OCI-LY1 (cell line): Measurements from ENCODE around the gene RNU6-9.

ENCODE experiments used
- H2AFZ ChIP-seq: fragments of 200-600 bp; sonication (generic), shearing (Covaris generic); 2 replicates; pipeline ENCODE4 v1.6.0; 2014; ENCODE audit warnings: antibody characterized with exemption, mild to moderate bottlenecking, low read length
- H3F3A ChIP-seq: fragments of 200-600 bp; sonication (generic), shearing (Covaris generic); 2 replicates; pipeline ENCODE4 v1.6.0; 2014; ENCODE audit warnings: mild to moderate bottlenecking, antibody characterized with exemption, low read length, moderate library complexity; ENCODE audit not compliant: insufficient read depth
- H3K27ac ChIP-seq: fragments of 200-600 bp; sonication (generic); 2 replicates; pipeline ENCODE4 v1.5.1; 2014; ENCODE audit warnings: low read length, mixed run types, mild to moderate bottlenecking, low read depth; ENCODE audit not compliant: poor library complexity, severe bottlenecking
- H3K27me3 ChIP-seq: fragments of 200-600 bp; sonication (generic); 2 replicates; pipeline ENCODE4 v1.6.0; 2014; ENCODE audit warnings: antibody characterized with exemption, mild to moderate bottlenecking, low read length, moderate library complexity; ENCODE audit not compliant: insufficient read depth
- H3K36me3 ChIP-seq: fragments of 200-600 bp; sonication (generic); 2 replicates; pipeline ENCODE4 v1.6.1; 2014; ENCODE audit warnings: mild to moderate bottlenecking, antibody characterized with exemption, low read length, moderate library complexity, mixed read lengths; ENCODE audit not compliant: insufficient read depth
- H3K4me1 ChIP-seq: fragments of 200-600 bp; sonication (generic); 2 replicates; pipeline ENCODE4 v1.5.1; 2014; ENCODE audit warnings: mild to moderate bottlenecking, low read length, moderate library complexity; ENCODE audit not compliant: insufficient read depth, severe bottlenecking
- H3K4me2 ChIP-seq: fragments of 200-600 bp; sonication (generic), shearing (Covaris generic); 2 replicates; pipeline ENCODE4 v1.6.1; 2014; ENCODE audit warnings: low read length
- H3K4me3 ChIP-seq: fragments of 200-600 bp; sonication (generic); 2 replicates; pipeline ENCODE4 v1.5.1; 2014; ENCODE audit warnings: low read length, low read depth, mild to moderate bottlenecking, mixed read lengths; ENCODE audit not compliant: poor library complexity, severe bottlenecking
- H3K79me2 ChIP-seq: fragments of 200-600 bp; shearing (Covaris generic); 2 replicates; pipeline ENCODE4 v1.6.1; 2016; ENCODE audit warnings: mixed run types, low read length, mixed read lengths; ENCODE audit not compliant: insufficient read depth
- H3K9ac ChIP-seq: fragments of 200-600 bp; sonication (generic), shearing (Covaris generic); 2 replicates; pipeline ENCODE4 v1.6.1; 2014; ENCODE audit warnings: mild to moderate bottlenecking, low read length, mixed read lengths
- H3K9me2 ChIP-seq: fragments of 200-600 bp; sonication (generic), shearing (Covaris generic); 2 replicates; pipeline ENCODE4 v1.6.1; 2014; ENCODE audit warnings: low read depth, mild to moderate bottlenecking, low read length, mixed read lengths
- H3K9me3 ChIP-seq: fragments of 200-600 bp; shearing (Covaris generic); 2 replicates; pipeline ENCODE4 v1.6.1; 2014; ENCODE audit warnings: low read length, mixed read lengths
- H4K20me1 ChIP-seq: fragments of 200-600 bp; sonication (generic), shearing (Covaris generic); 2 replicates; pipeline ENCODE4 v1.6.0; 2016; ENCODE audit warnings: mild to moderate bottlenecking, low read length; ENCODE audit not compliant: insufficient read depth
- EZH2 ChIP-seq: fragments of 200-600 bp; sonication (generic), shearing (Covaris generic); IDR thresholded peaks from 2 replicates; pipeline ENCODE4 v1.8.0; 2017; ENCODE audit warnings: borderline replicate concordance, mixed run types, mild to moderate bottlenecking, antibody characterized with exemption, low read length, moderate library complexity, mixed read lengths
- TF ChIP-seq, protein P1 (sequence below): fragments of 200-600 bp; sonication (generic), shearing (Covaris generic); IDR thresholded peaks from 2 replicates; pipeline ENCODE4 v1.5.1; 2017; ENCODE audit warnings: mild to moderate bottlenecking, antibody characterized with exemption, low read length, moderate library complexity, mixed read lengths

Gene RNU6-9

DNA sequence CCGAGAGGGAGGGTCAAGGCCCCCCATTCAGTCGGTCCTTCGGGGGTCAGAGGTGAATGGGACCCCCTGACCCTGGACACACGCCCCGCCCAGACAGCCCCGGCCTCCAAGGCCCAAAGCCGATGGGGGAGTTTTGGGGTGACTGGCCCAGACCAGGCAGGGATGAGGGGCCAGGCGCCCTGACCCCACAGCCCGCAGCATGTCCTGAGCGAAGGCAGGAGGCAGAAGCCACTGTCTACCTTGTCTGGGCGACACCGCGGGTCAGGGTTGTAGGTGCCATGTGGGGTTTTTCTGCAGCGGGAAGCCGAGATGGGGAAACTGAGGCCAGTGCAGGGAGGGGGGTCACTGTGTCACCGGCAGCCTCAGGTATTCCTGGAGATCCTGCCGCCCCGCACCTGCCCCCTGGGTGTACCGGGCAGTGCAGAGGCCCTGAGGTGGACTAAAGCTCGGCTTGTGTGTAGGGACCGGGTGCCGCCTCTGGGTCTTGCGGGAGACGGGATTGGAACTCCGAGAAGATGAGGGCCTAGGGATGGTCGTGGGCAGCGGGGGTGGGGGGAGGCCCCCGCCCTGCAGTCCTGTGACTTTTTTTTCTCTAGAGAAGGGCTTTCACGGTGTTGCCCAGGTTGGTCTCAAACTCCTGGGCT is 41.0 kb downstream of the RNU6-9 start:
- Histone ChIP-seq H4K20me1 (no peaks in the 10 kb centered on the region), H3K27ac (no peak overlapping the region), H3K4me2 (no peak overlapping the region), H3K27me3 (peaks cover 19% of the 10 kb centered on the region), H3K9me3 (0 out of 2 replicates have a peak, but pooled peaks cover 2% of the 10 kb centered on the region), H2AFZ (no peak overlapping the region), H3K9ac (no peak overlapping the region), H3K9me2 (no peaks in the 10 kb centered on the region), H3F3A (no peaks in the 10 kb centered on the region), H3K79me2 (no peaks in the 10 kb centered on the region), H3K4me3 (no peak overlapping the region), H3K36me3 (no peaks in the 10 kb centered on the region), H3K4me1 (no peaks in the 10 kb centered on the region)
- TF ChIP-seq, protein P1, sequence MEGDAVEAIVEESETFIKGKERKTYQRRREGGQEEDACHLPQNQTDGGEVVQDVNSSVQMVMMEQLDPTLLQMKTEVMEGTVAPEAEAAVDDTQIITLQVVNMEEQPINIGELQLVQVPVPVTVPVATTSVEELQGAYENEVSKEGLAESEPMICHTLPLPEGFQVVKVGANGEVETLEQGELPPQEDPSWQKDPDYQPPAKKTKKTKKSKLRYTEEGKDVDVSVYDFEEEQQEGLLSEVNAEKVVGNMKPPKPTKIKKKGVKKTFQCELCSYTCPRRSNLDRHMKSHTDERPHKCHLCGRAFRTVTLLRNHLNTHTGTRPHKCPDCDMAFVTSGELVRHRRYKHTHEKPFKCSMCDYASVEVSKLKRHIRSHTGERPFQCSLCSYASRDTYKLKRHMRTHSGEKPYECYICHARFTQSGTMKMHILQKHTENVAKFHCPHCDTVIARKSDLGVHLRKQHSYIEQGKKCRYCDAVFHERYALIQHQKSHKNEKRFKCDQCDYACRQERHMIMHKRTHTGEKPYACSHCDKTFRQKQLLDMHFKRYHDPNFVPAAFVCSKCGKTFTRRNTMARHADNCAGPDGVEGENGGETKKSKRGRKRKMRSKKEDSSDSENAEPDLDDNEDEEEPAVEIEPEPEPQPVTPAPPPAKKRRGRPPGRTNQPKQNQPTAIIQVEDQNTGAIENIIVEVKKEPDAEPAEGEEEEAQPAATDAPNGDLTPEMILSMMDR: no peak
- TF ChIP-seq EZH2: no peak

DNA sequence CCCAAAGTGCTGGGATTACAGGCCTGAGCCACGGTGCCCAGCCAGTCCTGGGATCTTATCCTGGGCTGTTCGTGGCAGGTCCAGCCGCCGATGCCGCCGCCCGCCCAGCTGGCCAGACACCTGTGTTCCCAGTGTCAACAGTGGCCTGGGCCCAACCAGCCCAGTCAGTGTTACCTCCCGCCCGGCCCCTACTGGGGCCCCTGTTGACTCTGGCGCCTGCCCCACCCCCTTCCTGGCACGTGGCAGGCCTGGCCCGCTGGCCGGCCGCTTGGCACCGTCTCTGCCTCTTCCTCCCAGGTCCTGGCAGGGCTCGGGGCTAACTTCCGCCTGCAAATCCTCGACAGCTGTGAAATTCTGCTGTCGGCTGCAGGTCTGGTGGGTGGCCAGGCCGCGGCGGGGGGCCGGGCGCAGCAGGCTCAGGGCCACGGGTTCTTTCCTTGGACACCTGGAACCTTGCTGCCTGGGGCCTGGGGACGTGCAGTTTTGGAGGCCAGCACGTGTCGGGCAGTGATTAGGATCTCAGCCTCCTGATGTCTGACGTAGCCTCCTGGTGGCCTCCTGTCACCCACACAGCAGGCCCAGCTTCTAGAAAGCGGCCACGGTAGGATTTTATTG is 41.7 kb downstream of the RNU6-9 start:
- Histone ChIP-seq H3F3A (no peaks in the 10 kb centered on the region), H3K4me1 (no peaks in the 10 kb centered on the region), H3K4me2 (no peak overlapping the region), H4K20me1 (no peaks in the 10 kb centered on the region), H2AFZ (no peak overlapping the region), H3K79me2 (no peaks in the 10 kb centered on the region), H3K4me3 (no peak overlapping the region), H3K27me3 (peaks cover 25% of the 10 kb centered on the region; the same call in 1 of the 2 replicates), H3K27ac (no peak overlapping the region), H3K36me3 (no peaks in the 10 kb centered on the region), H3K9me3 (0 out of 2 replicates have a peak, but pooled peaks cover 2% of the 10 kb centered on the region), H3K9me2 (no peaks in the 10 kb centered on the region), H3K9ac (no peak overlapping the region)
- TF ChIP-seq EZH2: no peak
- TF ChIP-seq, protein P1: no peak

DNA sequence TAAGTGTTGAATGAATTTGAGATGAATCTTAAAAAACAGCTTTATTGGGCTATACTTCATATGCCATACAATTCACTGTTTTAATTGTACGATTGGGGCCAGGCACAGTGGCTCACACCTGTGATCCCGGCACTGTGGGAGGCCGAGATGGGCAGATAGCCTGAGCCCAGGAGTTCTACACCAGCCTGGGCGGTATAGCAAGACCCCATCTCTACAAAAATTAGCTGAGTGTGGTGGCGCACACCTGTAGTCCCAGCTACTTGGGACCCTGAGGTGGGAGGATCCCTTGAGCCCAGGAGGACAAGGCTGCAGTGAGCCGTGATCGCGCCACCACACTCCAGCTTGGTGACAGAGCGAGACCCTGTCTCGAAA is 42.9 kb downstream of the RNU6-9 start:
- no peaks in the 10 kb centered on the region for H3K4me1 ChIP-seq
- H3K4me3 ChIP-seq: no peak overlapping the region
- no peaks in the 10 kb centered on the region for H3F3A ChIP-seq
- peaks cover 29% of the 10 kb centered on the region; the same call in 1 of the 2 replicates for H3K27me3 ChIP-seq
- no peak overlapping the region for H3K9ac ChIP-seq
- no peak overlapping the region for H3K27ac ChIP-seq
- no peaks in the 10 kb centered on the region for H3K79me2 ChIP-seq
- no peak overlapping the region for H2AFZ ChIP-seq
- no peak for TF ChIP-seq EZH2
- TF ChIP-seq, protein P1: no peak
- H3K9me2 ChIP-seq: no peaks in the 10 kb centered on the region
- 0 out of 2 replicates have a peak, but pooled peaks cover 2% of the 10 kb centered on the region for H3K9me3 ChIP-seq
- no peak overlapping the region for H3K4me2 ChIP-seq
- no peaks in the 10 kb centered on the region for H3K36me3 ChIP-seq
- no peaks in the 10 kb centered on the region for H4K20me1 ChIP-seq
